Superior temporal gyrus (tissue), 1 donor: ENCODE measurements around the gene XXYLT1.
"Not testable (repeated sequence)": the region's sequence is repeated elsewhere in the genome, so short reads cannot be mapped to it uniquely, and the experiment has no call there.

Source experiments
- DNase-seq: peaks from one replicate; pipeline ENCODE4 v3.0.0-alpha.2; 2016; ENCODE audit errors: extremely low spot score

XXYLT1 gene

GRCh38 chr3:195226900-195227447 is 44.0 kb downstream of the XXYLT1 start:
- DNase-seq, result no peak

GRCh38 chr3:195226445-195226844 is 44.5 kb downstream of the XXYLT1 start:
- no peak for DNase-seq

GRCh38 chr3:195224980-195225580 is 45.9 kb downstream of the XXYLT1 start:
- DNase-seq, result no peak

- no peak for DNase-seq
Measured at GRCh38 chr3:195224156-195224979, 46.6 kb downstream of the XXYLT1 start.

GRCh38 chr3:195221876-195222617 is 48.9 kb downstream of the XXYLT1 start:
- no peak for DNase-seq

GRCh38 chr3:195221015-195221853 is 49.7 kb downstream of the XXYLT1 start:
- no peak for DNase-seq

- DNase-seq, result no peak
Measured at GRCh38 chr3:195219351-195220230, 51.4 kb downstream of the XXYLT1 start.

GRCh38 chr3:195218331-195218730 is 52.6 kb downstream of the XXYLT1 start:
- DNase-seq, result not testable (repeated sequence)

GRCh38 chr3:195215576-195215975 is 55.4 kb downstream of the XXYLT1 start:
- DNase-seq, result not testable (repeated sequence)

GRCh38 chr3:195214381-195214780 is 56.6 kb downstream of the XXYLT1 start:
- DNase-seq, result no peak

GRCh38 chr3:195213639-195214315 is 57.2 kb downstream of the XXYLT1 start:
- no peak for DNase-seq

GRCh38 chr3:195212749-195213375 is 58.1 kb downstream of the XXYLT1 start:
- no peak for DNase-seq

- DNase-seq, result no peak
Measured at GRCh38 chr3:195212033-195212748, 58.8 kb downstream of the XXYLT1 start.

GRCh38 chr3:195210266-195210973 is 60.5 kb downstream of the XXYLT1 start:
- DNase-seq, result peak; percentile 24

- no peak for DNase-seq
Measured at GRCh38 chr3:195209847-195210265, 61.1 kb downstream of the XXYLT1 start.

- no peak for DNase-seq
Measured at GRCh38 chr3:195209083-195209846, 61.7 kb downstream of the XXYLT1 start.

GRCh38 chr3:195208631-195209030 is 62.3 kb downstream of the XXYLT1 start:
- no peak for DNase-seq
